Activated naive CD4-positive, alpha-beta T cell treated with anti-CD3 and anti-CD28 coated beads for 36 hours (primary cell): ENCODE measurements around the gene UBL7. TPM values are rescaled to one million over a fixed set of nuclear protein-coding genes. Genes with fewer than 3 reads are reported as not detected.

ENCODE experiments used
- CTCF ChIA-PET: fragments of 350-600 bp; sonication (Branson Sonifier 250); formaldehyde crosslinking; loops from one replicate; lab custom pipeline; 2021; ENCODE audit warnings: antibody characterized with exemption; lab: Charles Lee
- DNase-seq: peaks from one replicate; pipeline ENCODE4 v3.0.0-alpha.2; 2020
- H3K27ac Mint-ChIP-seq: one replicate; pipeline ENCODE4 v1.8.0; 2021; ENCODE audit warnings: mild to moderate bottlenecking, mixed read lengths
- H3K27me3 Mint-ChIP-seq: one replicate; pipeline ENCODE4 v1.8.0; 2021; ENCODE audit warnings: low read depth, mixed read lengths
- H3K36me3 Mint-ChIP-seq: one replicate; pipeline ENCODE4 v1.8.0; 2021; ENCODE audit warnings: low read depth, mixed read lengths
- H3K4me1 Mint-ChIP-seq: one replicate; pipeline ENCODE4 v1.8.0; 2021; ENCODE audit warnings: low read depth, mixed read lengths
- H3K4me3 Mint-ChIP-seq: one replicate; pipeline ENCODE4 v1.8.0; 2021; ENCODE audit warnings: mild to moderate bottlenecking, moderate library complexity, mixed read lengths
- H3K9me3 Mint-ChIP-seq: one replicate; pipeline ENCODE4 v1.8.0; 2021; ENCODE audit warnings: mixed read lengths
- intact Hi-C: fragments of 100-400 bp; cut with micrococcal nuclease; formaldehyde crosslinking; loops from one replicate; pipeline ENCODE4 v1.15.1; 2023
- total RNA-seq, 2 experiments: library from RNA; stranded (reverse); gene quantifications; one replicate each; pipeline ENCODE4 v1.2.3, GENCODE V29; 2021

The UBL7 gene
- total RNA-seq, 2 experiments from 2014 or later = 43.0 to 47.0 TPM

GRCh38 chr15:74419432-74419831 is 41.5 kb downstream of the UBL7 start:
- no peak for DNase-seq
- no peaks in the 10 kb centered on the region for H3K9me3 Mint-ChIP-seq
- CTCF ChIA-PET = interaction anchor here (1.1 kb wide), 1 partner anchor 9 kb away, joined by 3 read pairs; no protein-coding TSS in a partner anchor
- peaks cover 33% of the 10 kb centered on the region for H3K36me3 Mint-ChIP-seq
- H3K27ac Mint-ChIP-seq = peak overlapping the region; percentile 9
- peaks cover 56% of the 10 kb centered on the region for H3K4me1 Mint-ChIP-seq
- no peaks in the 10 kb centered on the region for H3K27me3 Mint-ChIP-seq
- no peak overlapping the region for H3K4me3 Mint-ChIP-seq
- intact Hi-C loops = no loop called here

- intact Hi-C loops = no loop called here
- no peak overlapping the region for H3K4me3 Mint-ChIP-seq
- no peaks in the 10 kb centered on the region for H3K27me3 Mint-ChIP-seq
- DNase-seq = no peak
- peaks cover 39% of the 10 kb centered on the region for H3K36me3 Mint-ChIP-seq
- H3K27ac Mint-ChIP-seq = no peak overlapping the region
- CTCF ChIA-PET = interaction anchor here (0.7 to 1.1 kb wide), 2 partner anchors 9 to 10 kb away, joined by 3 read pairs; no protein-coding TSS in a partner anchor
- H3K9me3 Mint-ChIP-seq = no peaks in the 10 kb centered on the region
- peaks cover 50% of the 10 kb centered on the region for H3K4me1 Mint-ChIP-seq
Observed at GRCh38 chr15:74418575-74419338, 42.2 kb downstream of the UBL7 start.

GRCh38 chr15:74417670-74418069 is 43.3 kb downstream of the UBL7 start:
- intact Hi-C loops = no loop called here
- no peaks in the 10 kb centered on the region for H3K9me3 Mint-ChIP-seq
- CTCF ChIA-PET = interaction anchor here (1.0 kb wide), 1 partner anchor 35 kb away, joined by 3 read pairs; no protein-coding TSS in a partner anchor
- no peak for DNase-seq
- no peak overlapping the region for H3K27ac Mint-ChIP-seq
- H3K27me3 Mint-ChIP-seq = no peaks in the 10 kb centered on the region
- H3K4me3 Mint-ChIP-seq = no peak overlapping the region
- peaks cover 42% of the 10 kb centered on the region for H3K4me1 Mint-ChIP-seq
- H3K36me3 Mint-ChIP-seq = peaks cover 40% of the 10 kb centered on the region

GRCh38 chr15:74417225-74417624 is 43.7 kb downstream of the UBL7 start:
- Mint-ChIP-seq H3K27ac (no peak overlapping the region), H3K27me3 (no peaks in the 10 kb centered on the region), H3K4me1 (peaks cover 40% of the 10 kb centered on the region), H3K9me3 (no peaks in the 10 kb centered on the region), H3K4me3 (no peak overlapping the region), H3K36me3 (peaks cover 40% of the 10 kb centered on the region)
- CTCF ChIA-PET = interaction anchor here (1.0 kb wide), 1 partner anchor 35 kb away, joined by 3 read pairs; no protein-coding TSS in a partner anchor
- no peak for DNase-seq
- intact Hi-C loops = no loop called here

GRCh38 chr15:74415966-74416916 is 44.7 kb downstream of the UBL7 start:
- CTCF ChIA-PET = no interaction called here
- H3K4me3 Mint-ChIP-seq = no peak overlapping the region
- H3K4me1 Mint-ChIP-seq = peaks cover 35% of the 10 kb centered on the region
- no peaks in the 10 kb centered on the region for H3K27me3 Mint-ChIP-seq
- no peak for DNase-seq
- intact Hi-C loops = no loop called here
- H3K9me3 Mint-ChIP-seq = no peaks in the 10 kb centered on the region
- peaks cover 45% of the 10 kb centered on the region for H3K36me3 Mint-ChIP-seq
- peak overlapping the region; percentile 70 for H3K27ac Mint-ChIP-seq

GRCh38 chr15:74414603-74415338 is 46.2 kb downstream of the UBL7 start:
- intact Hi-C loops = no loop called here
- no peak for DNase-seq
- peaks cover 49% of the 10 kb centered on the region for H3K36me3 Mint-ChIP-seq
- CTCF ChIA-PET = no interaction called here
- H3K9me3 Mint-ChIP-seq = no peaks in the 10 kb centered on the region
- peaks cover 24% of the 10 kb centered on the region for H3K4me1 Mint-ChIP-seq
- no peaks in the 10 kb centered on the region for H3K27me3 Mint-ChIP-seq
- no peak overlapping the region for H3K27ac Mint-ChIP-seq
- no peak overlapping the region for H3K4me3 Mint-ChIP-seq

GRCh38 chr15:74414081-74414580 is 46.8 kb downstream of the UBL7 start:
- peaks cover 24% of the 10 kb centered on the region for H3K4me1 Mint-ChIP-seq
- CTCF ChIA-PET = no interaction called here
- intact Hi-C loops = no loop called here
- H3K36me3 Mint-ChIP-seq = peaks cover 49% of the 10 kb centered on the region
- H3K27me3 Mint-ChIP-seq = no peaks in the 10 kb centered on the region
- H3K9me3 Mint-ChIP-seq = no peaks in the 10 kb centered on the region
- H3K4me3 Mint-ChIP-seq = no peak overlapping the region
- no peak overlapping the region for H3K27ac Mint-ChIP-seq
- DNase-seq = no peak

GRCh38 chr15:74413350-74414080 is 47.4 kb downstream of the UBL7 start:
- Mint-ChIP-seq H3K4me1 (peaks cover 24% of the 10 kb centered on the region), H3K27ac (peak overlapping the region; percentile 10), H3K27me3 (no peaks in the 10 kb centered on the region), H3K36me3 (peaks cover 47% of the 10 kb centered on the region), H3K9me3 (no peaks in the 10 kb centered on the region), H3K4me3 (no peak overlapping the region)
- no peak for DNase-seq
- intact Hi-C loops = no loop called here
- CTCF ChIA-PET = no interaction called here

GRCh38 chr15:74412159-74412558 is 48.8 kb downstream of the UBL7 start:
- Mint-ChIP-seq H3K36me3 (peaks cover 40% of the 10 kb centered on the region), H3K4me1 (peaks cover 21% of the 10 kb centered on the region), H3K27ac (no peak overlapping the region), H3K9me3 (no peaks in the 10 kb centered on the region), H3K4me3 (no peak overlapping the region), H3K27me3 (no peaks in the 10 kb centered on the region)
- CTCF ChIA-PET = no interaction called here
- DNase-seq = no peak
- intact Hi-C loops = no loop called here

- intact Hi-C loops = no loop called here
- Mint-ChIP-seq H3K27me3 (no peaks in the 10 kb centered on the region), H3K4me3 (no peak overlapping the region), H3K4me1 (peaks cover 17% of the 10 kb centered on the region), H3K27ac (no peak overlapping the region), H3K9me3 (no peaks in the 10 kb centered on the region), H3K36me3 (peaks cover 38% of the 10 kb centered on the region)
- CTCF ChIA-PET = interaction anchor here (1.7 kb wide), 1 partner anchor 32 kb away, joined by 4 read pairs; no protein-coding TSS in a partner anchor
- DNase-seq = no peak
Observed at GRCh38 chr15:74411686-74412085, 49.3 kb downstream of the UBL7 start.

GRCh38 chr15:74410502-74410901 is 50.5 kb downstream of the UBL7 start:
- no peak overlapping the region for H3K4me3 Mint-ChIP-seq
- CTCF ChIA-PET = interaction anchor here (0.7 to 1.7 kb wide), 2 partner anchors 22 to 31 kb away, joined by 3 to 4 read pairs; no protein-coding TSS in a partner anchor
- intact Hi-C loops = no loop called here
- no peaks in the 10 kb centered on the region for H3K27me3 Mint-ChIP-seq
- peaks cover 30% of the 10 kb centered on the region for H3K36me3 Mint-ChIP-seq
- DNase-seq = no peak
- H3K27ac Mint-ChIP-seq = no peak overlapping the region
- H3K9me3 Mint-ChIP-seq = no peaks in the 10 kb centered on the region
- peaks cover 7% of the 10 kb centered on the region for H3K4me1 Mint-ChIP-seq
